LNCaP clone FGC (cell line): Measurements from ENCODE around the gene C10orf62.
"Not testable (repeated sequence)": the region's sequence is repeated elsewhere in the genome, so short reads cannot be mapped to it uniquely, and the experiment has no call there.

Experiments used
- DNase-seq: peaks from one replicate; pipeline ENCODE4 v3.0.0-alpha.2; 2011; ENCODE audit warnings: low read depth
- H3K4me3 ChIP-seq: 2 replicates; pipeline ENCODE4 v1.5.1; 2011; ENCODE audit warnings: mild to moderate bottlenecking, low read depth, low read length, control low read depth
- CTCF ChIP-seq: IDR thresholded peaks from 2 replicates; pipeline ENCODE4 v1.5.1; 2012; ENCODE audit warnings: mild to moderate bottlenecking; ENCODE audit not compliant: control insufficient read depth, insufficient read depth; ENCODE audit errors: extremely low read depth

C10orf62 gene

GRCh38 chr10:97547962-97548361 lies 41.6 kb upstream of the C10orf62 start:
- H3K4me3 ChIP-seq = no peak overlapping the region
- TF ChIP-seq CTCF = no peak
- no peak for DNase-seq

GRCh38 chr10:97548828-97549455 lies 40.6 kb upstream of the C10orf62 start:
- DNase-seq = no peak
- TF ChIP-seq CTCF = no peak

GRCh38 chr10:97549587-97550322 lies 39.8 kb upstream of the C10orf62 start:
- no peak overlapping the region for H3K4me3 ChIP-seq
- no peak for TF ChIP-seq CTCF
- DNase-seq = no peak

More at GRCh38 chr10:97548828-97549455, 40.6 kb upstream of the C10orf62 start:
- no peak overlapping the region for H3K4me3 ChIP-seq

- TF ChIP-seq CTCF = no peak
- DNase-seq = no peak
- H3K4me3 ChIP-seq = no peak overlapping the region
These were observed 39.0 kb upstream of the C10orf62 start for GRCh38 chr10:97550336-97551149.

GRCh38 chr10:97551271-97551670 lies 38.2 kb upstream of the C10orf62 start:
- DNase-seq = no peak
- no peak for TF ChIP-seq CTCF
- H3K4me3 ChIP-seq = no peak overlapping the region

GRCh38 chr10:97553575-97554031 lies 35.9 kb upstream of the C10orf62 start:
- peak; percentile 36 for DNase-seq
- no peak overlapping the region for H3K4me3 ChIP-seq
- TF ChIP-seq CTCF = peak; percentile 88

GRCh38 chr10:97554336-97554735 lies 35.2 kb upstream of the C10orf62 start:
- H3K4me3 ChIP-seq, DNase-seq: not testable (repeated sequence)

GRCh38 chr10:97555541-97555940 lies 34.0 kb upstream of the C10orf62 start:
- not testable (repeated sequence) for H3K4me3 ChIP-seq, DNase-seq

GRCh38 chr10:97560731-97561381 lies 28.7 kb upstream of the C10orf62 start:
- H3K4me3 ChIP-seq, DNase-seq: not testable (repeated sequence)
